Heart left ventricle (tissue), 13 donors: ENCODE data around the gene NRARP.

Source experiments
- POLR2A ChIP-seq, 2 donors: fragments of 450-650 bp; IDR thresholded peaks; one replicate each; pipeline ENCODE4 v1.6.1; 2017; ENCODE audit warnings: antibody characterized with exemption in 2 of 2, mild to moderate bottlenecking in 2 of 2, moderate library complexity in 2 of 2
- TF ChIP-seq, protein P1 (sequence below), 12 donors: fragments of 200-600 bp; sonication (generic) in 4 of 12; IDR thresholded peaks; one replicate each; pipeline versions ENCODE4 v1.5.0 to v1.8.0; 2018 to 2022; ENCODE audit warnings: antibody characterized with exemption in 12 of 12, mild to moderate bottlenecking in 5 of 12
- donor health status: ischemic (EF 13 %, LVEDD 7.1; RV severe dilation, severe dysfunction).
- donor health status: DM: no; HTN: yes; CAD: no.
- donor health status: DM: no; HTN: no; CAD: no.
- donor health status: ischemic (EF 25% LVEDD 6.9; RV normal size, moderate dysfunction).
- donor health status: ischemic (EF 25% LVEDD 5.7; RV mildly dilated, moderate dysfunction).
- donor health status: ischemic (EF 35%, LVEDD 5.7; RV mildly dilated, moderate dysfunction).
- donor health status: nonischemic (EF 11% LVEDD 7.7; RV severe dilation, severe dysfunction).
- donor health status: DM: yes; HTN: yes; CAD: no.
- donor health status: PGD.
- donor health status: ischemic (EF 29% LVEDD 5.4; RV normal size, mild dysfunction).
- donor health status: nonischemic (EF 23%, LVEDD 6.1; RV moderate dilation, normal function).

DNA sequence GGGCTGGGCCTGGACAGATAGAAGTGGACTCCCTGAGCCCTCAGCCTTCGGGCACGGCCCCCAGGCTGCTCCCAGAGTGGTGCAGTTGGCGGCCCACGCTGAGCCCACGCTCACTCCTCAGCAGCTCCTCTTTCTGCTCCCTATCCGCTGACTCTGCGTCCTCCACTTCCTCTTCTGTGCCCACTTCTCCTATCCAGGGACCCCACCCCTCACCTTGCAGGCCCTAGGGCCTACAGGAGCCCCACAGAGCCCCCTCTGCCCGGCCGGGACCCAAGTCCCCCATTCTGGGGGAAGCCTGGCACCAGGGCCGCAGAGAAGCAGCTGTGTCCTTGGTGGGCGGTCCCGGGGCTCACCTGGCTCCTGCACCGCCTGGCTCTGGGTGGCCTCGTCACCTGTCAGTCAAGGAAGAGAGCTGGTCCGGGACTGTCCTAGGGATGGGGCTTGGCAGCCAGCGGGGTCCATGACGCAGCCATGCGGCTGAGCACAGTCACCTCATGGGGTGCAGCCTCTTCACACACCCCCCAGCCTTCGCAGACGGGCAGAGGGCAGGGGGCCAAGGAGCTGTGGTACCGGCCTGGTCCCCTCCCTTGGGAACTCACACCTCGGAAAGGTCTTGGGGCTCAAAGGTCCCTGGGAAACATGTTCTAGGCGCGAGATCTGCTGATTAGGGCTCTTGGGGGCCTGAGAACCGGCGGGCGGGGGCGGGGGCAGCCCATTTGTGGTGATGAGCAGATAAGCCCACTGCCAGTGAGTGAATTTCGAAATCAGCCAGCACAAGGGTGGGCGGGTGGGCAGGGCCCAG is 5.4 kb upstream of the NRARP start:
- TF ChIP-seq, protein P1, sequence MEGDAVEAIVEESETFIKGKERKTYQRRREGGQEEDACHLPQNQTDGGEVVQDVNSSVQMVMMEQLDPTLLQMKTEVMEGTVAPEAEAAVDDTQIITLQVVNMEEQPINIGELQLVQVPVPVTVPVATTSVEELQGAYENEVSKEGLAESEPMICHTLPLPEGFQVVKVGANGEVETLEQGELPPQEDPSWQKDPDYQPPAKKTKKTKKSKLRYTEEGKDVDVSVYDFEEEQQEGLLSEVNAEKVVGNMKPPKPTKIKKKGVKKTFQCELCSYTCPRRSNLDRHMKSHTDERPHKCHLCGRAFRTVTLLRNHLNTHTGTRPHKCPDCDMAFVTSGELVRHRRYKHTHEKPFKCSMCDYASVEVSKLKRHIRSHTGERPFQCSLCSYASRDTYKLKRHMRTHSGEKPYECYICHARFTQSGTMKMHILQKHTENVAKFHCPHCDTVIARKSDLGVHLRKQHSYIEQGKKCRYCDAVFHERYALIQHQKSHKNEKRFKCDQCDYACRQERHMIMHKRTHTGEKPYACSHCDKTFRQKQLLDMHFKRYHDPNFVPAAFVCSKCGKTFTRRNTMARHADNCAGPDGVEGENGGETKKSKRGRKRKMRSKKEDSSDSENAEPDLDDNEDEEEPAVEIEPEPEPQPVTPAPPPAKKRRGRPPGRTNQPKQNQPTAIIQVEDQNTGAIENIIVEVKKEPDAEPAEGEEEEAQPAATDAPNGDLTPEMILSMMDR (IDR thresholded peaks at IDR 0.05), result no peak
- no peak for TF ChIP-seq POLR2A (IDR thresholded peaks at IDR 0.05)
